ENCODE data around the gene C19orf38. TPM values are rescaled to one million over a fixed set of nuclear protein-coding genes. Genes with fewer than 3 reads are reported as not detected.

The C19orf38 gene
- polyA plus RNA-seq, 1 donor from 2014 or later: 6.5 TPM

- H3K9me3 Mint-ChIP-seq: no peaks in the 10 kb centered on the region
- no peaks in the 10 kb centered on the region for H3K36me3 Mint-ChIP-seq
- H3K27ac Mint-ChIP-seq: no peak overlapping the region
- no peaks in the 10 kb centered on the region for H3K27me3 Mint-ChIP-seq
- peaks cover 6 to 7% (median 6%) of the 10 kb centered on the region in 3 donors for H3K4me1 Mint-ChIP-seq
- H3K4me3 Mint-ChIP-seq: peak overlapping the region in 1 of 4 donors; percentile 75
These were observed 40.2 kb downstream of the C19orf38 start for GRCh38 chr19:10888421-10888866.

- Mint-ChIP-seq H3K9me3 (no peaks in the 10 kb centered on the region), H3K36me3 (no peaks in the 10 kb centered on the region), H3K4me3 (no peak overlapping the region), H3K27me3 (no peaks in the 10 kb centered on the region), H3K27ac (no peak overlapping the region), H3K4me1 (peaks cover 6 to 7% (median 6%) of the 10 kb centered on the region in 3 donors)
These were observed 41.7 kb downstream of the C19orf38 start for GRCh38 chr19:10889880-10890279.

DNA sequence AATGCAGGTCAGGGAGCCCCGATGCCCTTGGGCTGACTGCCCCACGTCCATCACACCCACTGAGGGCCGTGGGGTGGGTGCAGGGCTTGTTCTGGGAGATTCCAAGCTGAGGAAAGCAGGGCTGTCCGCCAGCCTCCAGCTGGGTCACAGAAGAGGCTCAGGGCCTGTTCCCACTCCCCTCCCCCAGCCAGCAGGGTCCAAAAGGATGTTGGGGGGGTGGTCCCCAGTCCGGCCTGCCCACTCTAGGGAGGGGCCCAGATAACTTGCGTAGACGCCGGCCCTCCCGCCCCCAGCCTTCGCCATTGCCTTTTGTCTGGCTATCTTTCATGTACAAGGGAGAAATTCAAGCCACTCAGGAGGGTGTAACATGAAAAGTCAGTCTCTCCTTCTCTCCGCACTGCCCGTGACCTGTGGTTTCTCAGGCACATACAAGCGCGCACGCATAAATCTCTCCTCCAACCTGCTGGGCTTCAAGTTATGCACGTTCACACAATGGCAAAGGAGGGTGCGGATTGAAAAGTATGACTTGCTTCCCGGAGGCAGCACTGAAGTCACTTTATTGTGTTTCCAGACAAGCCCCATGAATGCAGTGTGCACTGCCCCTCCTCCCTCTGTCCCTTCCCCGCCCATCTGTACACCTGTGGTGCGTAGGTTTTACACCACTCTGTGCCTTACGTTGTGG lies 43.3 kb downstream of the C19orf38 start:
- no peaks in the 10 kb centered on the region for H3K36me3 Mint-ChIP-seq
- no peaks in the 10 kb centered on the region for H3K27me3 Mint-ChIP-seq
- no peaks in the 10 kb centered on the region for H3K9me3 Mint-ChIP-seq
- no peak overlapping the region for H3K4me3 Mint-ChIP-seq
- H3K27ac Mint-ChIP-seq: no peak overlapping the region
- peaks cover 6 to 14% (median 12%) of the 10 kb centered on the region in 3 donors for H3K4me1 Mint-ChIP-seq

- no peak overlapping the region for H3K27ac Mint-ChIP-seq
- peaks cover 12 to 20% (median 16%) of the 10 kb centered on the region in 3 donors for H3K4me1 Mint-ChIP-seq
- H3K4me3 Mint-ChIP-seq: no peak overlapping the region
- H3K36me3 Mint-ChIP-seq: no peaks in the 10 kb centered on the region
- H3K27me3 Mint-ChIP-seq: no peaks in the 10 kb centered on the region
- no peaks in the 10 kb centered on the region for H3K9me3 Mint-ChIP-seq
These were observed 44.0 kb downstream of the C19orf38 start for GRCh38 chr19:10892256-10892655.

- H3K9me3 Mint-ChIP-seq: no peaks in the 10 kb centered on the region
- no peaks in the 10 kb centered on the region for H3K27me3 Mint-ChIP-seq
- H3K36me3 Mint-ChIP-seq: no peaks in the 10 kb centered on the region
- H3K4me3 Mint-ChIP-seq: no peak overlapping the region
- H3K4me1 Mint-ChIP-seq: peaks cover 6 to 12% (median 10%) of the 10 kb centered on the region in 3 donors
- no peak overlapping the region for H3K27ac Mint-ChIP-seq
These were observed 46.6 kb downstream of the C19orf38 start for GRCh38 chr19:10894911-10895213.

GRCh38 chr19:10895363-10895762 lies 47.1 kb downstream of the C19orf38 start:
- Mint-ChIP-seq H3K36me3 (peaks cover 3% of the 10 kb centered on the region), H3K4me1 (peaks cover 6 to 16% (median 10%) of the 10 kb centered on the region in 3 donors), H3K9me3 (no peaks in the 10 kb centered on the region), H3K4me3 (no peak overlapping the region), H3K27ac (no peak overlapping the region), H3K27me3 (no peaks in the 10 kb centered on the region)

DNA sequence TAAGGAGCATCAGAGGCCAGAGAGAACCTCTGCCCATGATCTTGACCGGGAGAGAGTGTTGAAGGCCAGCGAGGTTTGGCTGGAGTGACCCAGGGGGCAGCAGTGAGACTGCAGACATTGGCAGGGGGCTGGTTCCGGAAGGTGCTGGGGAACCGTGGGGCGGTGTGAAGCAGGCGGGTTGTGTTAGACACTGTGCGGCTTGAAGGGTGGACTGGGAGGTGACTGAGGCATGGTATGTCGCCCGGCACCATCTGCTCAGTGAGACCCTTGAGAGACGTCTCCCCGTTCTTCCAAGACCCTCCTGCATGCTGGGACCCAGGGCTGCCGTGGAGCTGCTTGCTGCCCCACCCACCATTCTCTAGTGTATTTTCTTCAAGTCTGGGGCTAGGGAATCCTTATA lies 47.7 kb downstream of the C19orf38 start:
- no peaks in the 10 kb centered on the region for H3K9me3 Mint-ChIP-seq
- peaks cover 6 to 17% (median 10%) of the 10 kb centered on the region in 3 donors for H3K4me1 Mint-ChIP-seq
- no peaks in the 10 kb centered on the region for H3K27me3 Mint-ChIP-seq
- peaks cover 4% of the 10 kb centered on the region for H3K36me3 Mint-ChIP-seq
- H3K4me3 Mint-ChIP-seq: no peak overlapping the region
- no peak overlapping the region for H3K27ac Mint-ChIP-seq

DNA sequence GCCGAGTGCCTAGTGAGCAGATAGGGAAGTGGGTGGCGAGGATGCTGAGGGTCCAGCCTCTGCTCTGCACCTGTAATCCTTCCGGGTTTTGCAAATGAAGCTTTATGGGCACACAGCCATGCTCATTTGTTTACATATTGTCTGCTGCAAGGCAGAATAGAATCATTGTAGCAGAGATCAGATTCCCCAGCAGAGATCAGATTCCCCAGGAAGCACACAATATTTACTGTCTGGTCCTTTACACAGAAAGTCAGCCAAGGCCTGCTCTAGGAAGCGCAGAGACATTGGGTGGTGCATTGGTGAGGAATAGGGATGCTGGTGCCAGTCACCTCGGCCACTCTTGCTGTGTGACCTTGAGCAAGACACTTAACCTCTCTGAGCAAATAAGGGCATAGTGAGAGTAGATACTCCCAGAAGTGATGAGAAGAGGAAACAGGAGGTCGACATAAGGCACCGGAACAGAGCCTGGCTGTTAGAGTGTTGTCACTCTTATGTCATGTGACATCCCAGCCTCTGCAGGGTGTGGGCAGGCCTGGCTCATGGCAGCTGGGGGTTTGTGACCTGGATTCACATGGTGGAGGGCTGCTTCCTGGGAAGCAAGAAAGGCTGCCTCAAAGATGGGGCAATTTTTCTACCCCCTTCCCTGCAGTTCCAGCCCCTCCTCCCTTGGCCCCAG lies 48.8 kb downstream of the C19orf38 start:
- H3K4me1 Mint-ChIP-seq: peaks cover 6 to 17% (median 10%) of the 10 kb centered on the region in 3 donors
- no peaks in the 10 kb centered on the region for H3K27me3 Mint-ChIP-seq
- H3K36me3 Mint-ChIP-seq: peaks cover 5% of the 10 kb centered on the region
- peak overlapping the region in 1 of 3 donors; percentile 35 for H3K27ac Mint-ChIP-seq
- H3K4me3 Mint-ChIP-seq: no peak overlapping the region
- no peaks in the 10 kb centered on the region for H3K9me3 Mint-ChIP-seq

GRCh38 chr19:10898633-10899032 lies 50.4 kb downstream of the C19orf38 start:
- Mint-ChIP-seq H3K36me3 (peaks cover 11% of the 10 kb centered on the region), H3K27me3 (no peaks in the 10 kb centered on the region), H3K9me3 (peaks cover 0 to 5% (median 0%) of the 10 kb centered on the region in 3 donors), H3K27ac (peak overlapping the region in 1 of 3 donors; percentile 7), H3K4me1 (peaks cover 6 to 17% (median 13%) of the 10 kb centered on the region in 3 donors), H3K4me3 (no peak overlapping the region)

GRCh38 chr19:10899151-10899653 lies 51.0 kb downstream of the C19orf38 start:
- Mint-ChIP-seq H3K27me3 (no peaks in the 10 kb centered on the region), H3K4me3 (no peak overlapping the region), H3K9me3 (peaks cover 0 to 5% (median 0%) of the 10 kb centered on the region in 3 donors), H3K4me1 (peaks cover 6 to 17% (median 13%) of the 10 kb centered on the region in 3 donors), H3K36me3 (peaks cover 11% of the 10 kb centered on the region), H3K27ac (peak overlapping the region in 1 of 3 donors; percentile 7)

DNA sequence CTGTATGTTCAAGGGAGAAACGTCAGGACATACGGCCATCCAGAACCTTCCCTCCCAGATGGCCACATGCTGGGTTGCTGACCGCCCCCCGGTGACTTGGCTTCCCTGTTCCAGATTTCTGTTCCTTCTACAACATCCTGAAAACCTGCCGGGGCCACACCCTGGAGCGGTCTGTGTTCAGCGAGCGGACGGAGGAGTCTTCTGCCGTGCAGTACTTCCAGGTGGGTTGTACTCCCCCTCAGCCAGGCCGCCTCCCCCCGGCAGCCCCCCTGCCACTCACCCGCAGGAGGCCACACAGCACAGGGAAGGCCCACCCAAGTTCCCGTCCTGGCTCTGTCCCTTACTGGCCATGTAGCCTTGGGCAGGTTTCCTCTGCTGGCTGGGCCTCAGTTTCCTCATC lies 59.7 kb downstream of the C19orf38 start:
- peaks cover 6% of the 10 kb centered on the region for H3K36me3 Mint-ChIP-seq
- peaks cover 0 to 2% (median 0%) of the 10 kb centered on the region in 3 donors for H3K9me3 Mint-ChIP-seq
- H3K27ac Mint-ChIP-seq: no peak overlapping the region
- H3K4me1 Mint-ChIP-seq: peaks cover 0 to under 1% (median 0%) of the 10 kb centered on the region in 3 donors
- no peaks in the 10 kb centered on the region for H3K27me3 Mint-ChIP-seq
- H3K4me3 Mint-ChIP-seq: no peak overlapping the region

DNA sequence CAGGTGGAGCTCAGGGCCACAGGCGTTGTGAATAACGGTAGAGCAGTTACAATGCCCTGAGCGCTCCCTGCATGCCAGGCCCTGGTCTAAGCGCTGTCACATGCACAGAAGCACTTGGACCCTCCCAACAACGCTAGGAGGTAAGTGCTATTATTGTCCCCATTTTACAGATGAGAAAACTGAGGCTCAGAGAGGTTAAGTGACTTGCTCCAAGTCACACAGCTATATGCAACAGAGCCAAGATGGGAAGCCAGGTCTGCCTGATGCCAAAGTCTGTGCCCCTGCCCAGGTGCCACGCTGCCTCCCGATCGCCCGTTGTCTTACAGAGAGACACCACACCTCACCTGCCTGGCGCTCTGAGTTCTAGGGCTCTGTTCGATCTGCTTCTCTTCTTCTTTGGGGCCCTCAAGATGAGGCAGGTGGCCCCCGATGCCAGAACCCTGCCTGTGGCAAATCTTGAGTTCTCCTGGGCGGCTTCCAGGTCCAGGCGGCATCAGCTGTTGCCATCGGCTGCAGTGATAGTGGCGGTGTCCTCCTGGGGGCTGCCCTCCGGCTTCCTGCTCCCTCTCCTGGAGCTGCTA lies 60.3 kb downstream of the C19orf38 start:
- Mint-ChIP-seq H3K4me3 (no peak overlapping the region), H3K27me3 (no peaks in the 10 kb centered on the region), H3K9me3 (no peaks in the 10 kb centered on the region), H3K36me3 (peaks cover 3% of the 10 kb centered on the region), H3K4me1 (no peaks in the 10 kb centered on the region), H3K27ac (no peak overlapping the region)

DNA sequence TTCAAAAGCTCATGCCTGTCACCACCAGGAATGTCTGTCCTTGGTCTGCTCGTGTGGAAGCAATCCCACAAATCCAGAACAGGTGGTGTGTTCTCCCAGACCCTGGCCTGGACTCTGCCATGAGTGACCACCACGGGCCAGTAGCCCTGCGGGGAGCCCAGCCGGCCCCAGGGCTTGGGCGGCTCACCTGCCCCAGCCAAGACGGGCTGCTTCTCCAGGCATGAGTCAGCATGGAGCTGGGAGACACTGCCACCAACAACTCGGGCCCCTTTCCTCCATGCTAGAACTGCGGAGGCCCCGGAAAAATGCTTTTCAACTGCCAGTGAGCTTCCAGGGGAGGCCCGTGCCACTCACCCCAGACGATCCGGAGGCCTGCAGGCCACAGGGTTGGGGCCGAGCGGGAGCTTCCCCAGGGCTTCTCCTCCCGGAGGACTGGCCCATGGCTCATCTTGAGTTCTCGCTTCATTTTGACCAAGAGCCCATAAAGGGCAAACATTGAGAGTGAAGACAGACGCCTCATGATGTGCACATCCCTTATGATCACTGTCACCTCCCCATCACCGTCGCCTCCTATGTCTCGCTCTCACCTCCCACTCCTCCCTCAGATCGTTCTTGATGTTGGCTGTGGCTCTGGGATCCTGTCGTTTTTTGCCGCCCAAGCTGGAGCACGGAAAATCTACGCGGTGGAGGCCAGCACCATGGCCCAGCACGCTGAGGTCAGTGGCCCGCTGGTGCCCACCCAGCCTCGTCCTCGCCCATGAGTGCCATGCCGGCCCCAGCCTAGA lies 63.6 kb downstream of the C19orf38 start:
- Mint-ChIP-seq H3K27ac (no peak overlapping the region), H3K9me3 (no peaks in the 10 kb centered on the region), H3K4me3 (no peak overlapping the region), H3K27me3 (no peaks in the 10 kb centered on the region), H3K36me3 (no peaks in the 10 kb centered on the region), H3K4me1 (no peaks in the 10 kb centered on the region)

DNA sequence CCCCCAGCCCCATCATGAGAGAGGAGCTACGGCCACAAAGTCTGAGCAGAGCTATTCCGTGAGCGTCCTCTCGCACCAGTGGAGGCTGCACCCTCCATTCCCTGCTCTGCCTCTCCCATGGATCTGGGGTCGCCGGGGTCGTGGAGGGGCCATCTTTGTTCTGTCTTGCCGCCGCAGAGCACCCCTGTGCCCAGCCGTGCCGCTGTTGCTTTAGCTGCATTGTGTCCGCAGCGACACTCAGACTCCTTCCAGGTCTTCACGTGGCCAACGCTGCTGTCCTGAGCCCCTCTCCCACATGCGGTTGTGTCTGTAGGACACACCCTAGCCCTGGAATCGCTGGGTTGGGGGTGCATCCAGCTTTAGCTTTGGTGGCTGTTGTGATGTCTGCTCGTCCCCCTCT lies 64.4 kb downstream of the C19orf38 start:
- no peak overlapping the region for H3K4me3 Mint-ChIP-seq
- H3K27me3 Mint-ChIP-seq: no peaks in the 10 kb centered on the region
- H3K4me1 Mint-ChIP-seq: no peaks in the 10 kb centered on the region
- H3K9me3 Mint-ChIP-seq: no peaks in the 10 kb centered on the region
- no peak overlapping the region for H3K27ac Mint-ChIP-seq
- no peaks in the 10 kb centered on the region for H3K36me3 Mint-ChIP-seq
